HG03354 (cell line): ENCODE results near the gene KIF25.
"Not testable (repeated sequence)": the region's sequence is repeated elsewhere in the genome, so short reads cannot be mapped to it uniquely, and the experiment has no call there.

Experiments used
- ATAC-seq: cut with Tn5 transposase; IDR thresholded peaks from one replicate; pipeline ENCODE4 v1.9.1; 2021; ENCODE audit warnings: mild to moderate bottlenecking; ENCODE audit not compliant: unreplicated experiment, poor library complexity, severe bottlenecking

Gene KIF25

DNA sequence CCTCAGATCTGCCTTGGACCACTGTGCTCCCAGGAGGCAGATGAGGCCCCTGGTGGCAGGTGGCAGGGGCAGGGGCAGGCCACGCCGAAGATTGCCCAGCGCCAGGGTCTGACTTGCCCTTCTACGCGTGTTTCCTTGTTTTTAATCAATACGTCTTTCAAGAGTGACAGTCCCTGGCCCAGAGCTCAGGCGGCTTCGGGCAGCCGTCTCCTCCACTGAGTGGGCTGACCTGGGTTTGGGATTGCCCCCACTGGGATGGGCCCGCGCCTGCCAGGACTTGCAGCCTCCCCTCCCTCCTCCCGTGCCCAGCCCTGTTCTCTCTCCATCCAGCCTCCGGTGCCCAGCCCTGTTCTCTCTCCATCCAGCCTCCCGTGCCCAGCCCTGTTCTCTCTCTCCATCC lies 60.4 kb downstream of the KIF25 start:
- ATAC-seq = no peak

DNA sequence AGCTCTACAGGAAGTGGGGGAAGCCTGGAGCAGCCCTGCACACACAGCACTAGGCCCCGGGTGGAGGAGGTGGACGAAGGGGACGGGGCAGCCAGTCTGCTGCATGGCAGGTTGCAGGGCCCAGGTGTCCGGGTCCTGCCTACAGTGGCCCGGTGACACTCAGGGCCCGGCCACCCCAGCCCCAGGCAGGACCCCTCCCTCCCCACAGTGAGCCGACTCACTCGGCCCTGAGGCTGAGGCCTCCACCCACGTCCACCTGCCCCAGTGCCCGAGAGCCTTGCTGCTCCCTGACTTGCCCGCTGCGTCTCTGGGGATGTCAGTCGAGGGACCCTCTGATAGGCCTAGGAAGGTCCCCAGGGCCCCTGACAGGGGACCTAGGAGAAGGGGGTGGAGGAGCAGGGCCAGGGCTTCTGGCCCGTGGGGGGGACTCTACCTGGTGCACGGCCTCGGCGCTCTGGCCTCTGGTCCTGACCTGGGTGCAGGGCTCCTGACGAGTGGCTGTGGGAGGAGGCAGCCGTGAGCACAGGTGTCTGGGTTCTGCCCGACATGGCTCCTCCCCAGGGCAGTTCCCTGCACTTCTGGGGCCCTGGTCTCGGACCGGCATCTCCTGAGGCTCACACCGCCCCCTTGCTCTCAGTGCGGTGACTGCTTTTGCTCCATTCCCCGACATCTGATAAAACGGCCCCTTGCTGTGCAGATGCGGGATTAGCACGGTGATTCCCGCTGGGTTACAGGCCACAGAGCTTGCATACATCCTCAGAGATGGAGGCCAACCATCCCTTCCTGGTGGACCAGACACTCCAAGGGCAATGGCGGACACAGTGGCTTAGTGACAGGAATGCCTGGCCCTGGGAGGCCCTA lies 61.5 kb downstream of the KIF25 start:
- no peak for ATAC-seq

DNA sequence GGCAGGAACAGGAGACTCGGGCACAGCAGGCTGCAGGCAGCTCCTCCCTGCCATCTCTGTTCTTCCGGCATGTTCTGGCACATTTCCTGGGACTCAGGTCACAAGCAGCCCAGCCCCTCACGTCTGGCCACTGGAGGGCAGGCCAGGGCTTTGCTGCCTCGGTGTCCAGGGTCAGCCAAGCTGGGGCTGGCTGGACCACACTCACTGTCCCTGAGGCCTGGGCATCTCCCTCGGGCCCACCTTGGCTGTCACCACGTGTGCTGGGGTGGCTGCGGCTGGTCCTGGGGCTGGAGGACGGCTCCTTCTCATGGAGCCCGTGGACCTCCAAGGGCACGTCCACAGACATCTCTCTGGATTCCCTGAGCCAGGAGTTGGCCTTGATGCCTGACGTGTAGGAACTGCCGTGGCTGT lies 63.1 kb downstream of the KIF25 start:
- ATAC-seq = no peak

DNA sequence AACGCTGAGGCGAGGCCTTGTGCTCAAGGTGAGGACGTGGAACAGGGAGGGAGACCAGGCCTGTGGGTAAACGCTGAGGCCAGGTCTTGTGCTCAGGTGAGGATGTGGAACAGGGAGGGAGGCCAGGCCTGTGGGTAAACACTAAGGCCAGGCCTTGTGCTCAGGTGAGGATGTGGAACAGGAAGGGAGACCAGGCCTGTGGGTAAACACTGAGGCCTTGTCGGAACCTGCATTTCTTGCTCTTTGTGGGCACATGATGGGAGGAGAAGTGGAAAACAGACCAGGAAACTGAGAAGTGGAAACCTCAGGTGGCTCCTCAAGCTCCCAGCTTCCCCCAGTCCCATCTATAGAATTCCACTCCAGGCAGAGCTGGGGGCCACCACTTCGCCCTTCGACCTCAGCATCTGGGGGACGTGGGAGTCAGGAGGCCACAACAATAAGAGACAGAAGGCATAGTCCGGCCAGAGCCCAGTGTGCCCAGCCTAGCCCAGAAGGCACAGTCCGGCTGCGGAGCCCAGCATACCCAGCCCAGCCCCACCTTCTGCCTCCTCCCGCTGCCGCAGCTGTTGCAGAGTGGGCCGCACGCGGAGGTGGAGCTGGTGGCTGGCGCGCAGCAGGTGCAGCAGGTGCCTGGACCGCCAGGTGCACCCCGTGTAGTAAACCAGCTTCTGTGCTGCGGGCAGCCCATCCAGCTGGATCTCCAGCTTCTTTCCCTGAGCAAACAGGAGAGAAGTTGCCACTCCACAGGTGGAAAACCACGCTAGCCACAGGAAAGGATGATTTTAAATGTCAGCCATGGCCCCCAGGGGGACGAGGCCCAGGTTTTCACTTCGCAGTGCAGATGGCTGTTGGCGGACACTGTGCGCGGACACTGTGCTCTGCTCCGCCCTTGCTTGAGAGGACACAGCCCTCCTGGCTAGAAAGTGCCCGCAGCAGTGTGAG lies 64.1 kb downstream of the KIF25 start:
- ATAC-seq = no peak

DNA sequence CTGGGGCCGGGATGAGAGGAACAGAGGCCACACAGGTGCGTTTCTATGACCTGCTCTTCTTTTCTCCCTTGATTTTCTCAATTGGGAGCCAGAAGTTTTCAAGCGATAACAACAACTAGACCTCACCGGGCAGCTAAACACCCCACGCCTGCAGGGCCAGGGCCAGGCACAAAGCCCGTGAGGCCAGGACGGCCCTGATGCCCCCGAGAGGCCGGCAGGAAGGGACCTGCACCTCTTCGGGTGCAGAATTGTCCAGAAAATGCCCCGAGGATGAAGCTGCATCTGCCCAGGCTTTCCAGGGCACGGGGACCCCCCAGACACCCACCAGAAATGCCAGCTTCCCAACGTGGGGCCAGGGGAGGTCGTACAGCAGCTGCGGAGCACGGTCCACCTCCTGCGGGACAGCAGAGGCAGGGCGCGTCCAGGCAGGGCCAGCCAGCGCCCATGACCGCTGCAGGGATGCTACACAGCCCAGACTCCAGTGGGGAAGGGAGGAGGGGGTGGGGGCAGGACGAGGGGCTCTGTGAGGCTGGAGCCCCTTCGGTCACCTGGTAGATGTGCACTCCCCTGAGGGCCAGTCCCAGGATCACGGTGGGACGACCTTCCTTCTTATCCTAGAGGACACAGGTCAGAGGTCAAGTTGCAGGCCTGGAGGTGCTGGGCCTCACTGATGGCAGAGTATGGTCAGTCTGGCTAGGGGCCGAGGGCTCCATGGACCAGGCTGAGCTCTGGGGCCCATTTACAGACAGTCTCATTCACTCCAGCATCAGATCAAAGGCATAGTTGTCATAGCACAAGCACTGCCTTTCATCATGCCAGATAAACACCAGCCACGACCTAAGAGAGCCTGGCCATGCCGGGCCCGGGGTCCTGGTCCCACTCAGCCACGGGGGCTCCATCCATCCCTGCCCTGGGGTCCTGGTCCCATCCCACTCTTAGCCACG lies 65.1 kb downstream of the KIF25 start:
- no peak for ATAC-seq

DNA sequence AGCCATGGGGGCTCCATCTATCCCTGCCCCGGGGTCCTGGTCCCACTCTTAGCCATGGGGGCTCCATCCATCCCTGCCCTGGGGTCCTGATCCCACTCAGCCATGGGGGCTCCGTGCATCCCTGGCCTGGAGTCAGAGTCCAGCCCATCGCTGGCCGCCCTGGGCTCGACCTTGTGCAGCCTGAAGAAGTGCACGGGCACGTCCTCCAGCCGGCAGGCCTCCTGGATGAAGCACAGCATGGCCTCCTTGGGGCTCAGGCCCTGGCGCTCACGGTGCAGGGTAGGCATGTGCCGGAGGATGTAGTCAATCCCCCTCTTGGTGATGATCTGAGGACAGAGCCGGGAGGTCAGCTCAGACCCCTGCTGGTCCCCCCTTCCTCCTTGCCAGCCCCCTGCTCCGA lies 66.0 kb downstream of the KIF25 start:
- no peak for ATAC-seq

DNA sequence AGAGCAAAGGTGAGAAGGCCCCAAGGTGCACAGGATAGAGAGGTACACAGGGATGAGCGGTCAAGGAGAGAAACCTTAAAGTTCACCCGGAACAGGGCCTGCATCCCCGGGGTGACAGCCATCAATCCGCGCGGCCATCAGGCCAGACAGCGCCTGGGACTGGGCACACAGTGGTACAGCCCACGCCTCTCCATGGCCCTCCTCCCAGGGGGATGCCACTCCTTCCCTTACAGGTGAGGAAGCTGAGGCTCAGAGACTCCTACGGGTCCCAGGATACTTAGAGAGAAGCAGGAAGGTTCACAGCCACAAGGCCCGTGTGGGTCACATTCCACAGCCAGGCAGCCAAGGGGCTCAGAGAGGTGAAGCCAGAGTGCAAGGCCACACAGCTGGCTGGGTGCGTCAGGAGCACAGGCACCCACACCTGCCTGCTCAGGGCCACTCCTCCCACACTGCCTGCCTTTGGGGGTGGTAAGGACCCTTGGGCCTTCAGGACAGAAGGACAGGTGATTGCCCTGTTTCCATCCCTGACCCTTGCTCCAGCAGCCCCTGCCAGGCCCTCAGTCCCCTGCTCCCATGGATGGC lies 66.8 kb downstream of the KIF25 start:
- no peak for ATAC-seq

DNA sequence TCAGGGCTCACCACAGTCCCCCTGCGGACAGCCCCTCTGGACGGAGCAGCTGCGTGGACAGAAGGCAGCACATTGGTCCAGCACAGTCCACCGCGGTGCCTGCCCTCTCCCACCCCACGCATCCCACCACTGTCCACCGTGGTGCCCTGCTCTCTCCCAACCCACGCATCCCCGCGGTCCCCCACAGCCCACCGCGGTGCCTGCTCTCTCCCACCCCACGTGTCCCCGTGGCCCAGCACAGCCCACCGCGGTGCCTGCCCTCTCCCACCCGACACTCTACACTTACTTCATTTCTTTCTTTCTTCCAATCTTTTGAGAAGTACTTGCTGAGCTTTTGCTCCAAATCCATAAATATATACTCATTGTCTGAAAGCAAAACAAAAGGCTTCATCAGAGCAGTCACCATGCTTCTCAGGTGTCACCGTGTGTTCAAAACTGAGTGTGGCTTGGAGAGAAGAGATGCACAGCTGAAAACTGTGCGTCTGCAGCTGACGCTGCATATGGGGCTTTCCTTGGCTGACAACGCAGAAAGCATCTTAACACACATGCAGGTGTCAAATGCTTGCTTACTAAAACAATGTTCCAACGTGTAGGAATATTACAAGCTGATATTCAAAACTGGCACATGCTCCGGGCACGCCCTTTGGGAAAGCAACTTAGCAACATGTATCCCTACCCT lies 69.7 kb downstream of the KIF25 start:
- no peak for ATAC-seq

DNA sequence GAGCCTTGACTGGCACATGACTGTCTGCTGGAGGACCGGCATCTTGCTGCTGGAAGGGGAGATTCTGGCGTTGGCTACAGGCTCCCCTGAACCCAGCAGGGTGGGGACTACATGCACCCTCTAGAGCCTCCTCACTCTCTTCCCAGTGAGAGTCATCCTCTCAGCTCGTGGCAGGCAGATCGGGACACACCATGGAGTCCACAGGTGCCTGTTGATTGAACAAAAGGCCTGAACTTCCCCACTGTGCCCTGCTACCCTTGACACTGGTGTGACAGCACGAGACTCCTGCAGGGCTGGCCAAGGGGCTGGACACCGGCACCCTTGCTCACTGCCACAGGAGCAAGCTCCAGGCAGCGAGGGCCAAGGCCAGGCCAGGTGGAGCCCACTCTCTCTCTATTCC lies 73.3 kb downstream of the KIF25 start:
- ATAC-seq = no peak

DNA sequence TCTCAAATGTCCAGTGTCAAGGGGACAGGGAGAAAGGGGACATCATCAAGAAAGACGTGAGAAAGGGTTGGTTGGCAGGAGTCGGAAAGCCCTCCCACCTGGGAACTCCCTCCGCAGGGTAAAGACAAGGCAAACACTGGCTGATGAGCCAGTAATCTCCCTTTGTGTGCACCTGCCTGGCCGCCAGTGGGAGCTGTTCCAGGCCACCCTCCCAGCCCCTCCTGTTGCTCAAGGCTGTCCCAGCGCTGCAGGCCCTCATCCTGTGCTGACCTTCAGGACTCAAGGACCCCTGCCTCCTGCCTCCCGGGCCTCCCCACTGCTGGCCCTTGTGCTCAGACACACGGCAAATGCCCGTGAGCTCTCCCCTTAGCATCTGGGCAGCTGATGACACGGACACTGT lies 74.1 kb downstream of the KIF25 start:
- ATAC-seq = no peak

DNA sequence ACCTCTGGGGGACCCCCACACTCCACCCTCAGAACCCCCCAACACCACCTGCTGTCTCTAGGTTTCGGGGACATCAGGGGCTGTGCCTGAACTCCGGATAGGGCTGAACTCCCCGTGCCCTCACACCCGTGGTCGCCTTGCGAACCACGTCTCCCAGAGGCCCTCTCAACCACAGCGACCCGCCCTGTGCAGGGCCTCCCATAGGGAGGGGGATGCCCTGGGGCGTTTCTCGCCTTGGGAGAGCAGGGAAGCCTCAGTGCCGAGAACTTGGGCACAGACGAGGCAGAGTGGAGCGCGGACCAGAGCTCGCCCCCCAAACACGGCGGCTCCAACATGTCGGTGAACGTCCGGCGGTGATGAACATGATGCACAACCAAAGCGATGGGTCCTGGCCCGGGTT lies 74.8 kb downstream of the KIF25 start:
- no peak for ATAC-seq

DNA sequence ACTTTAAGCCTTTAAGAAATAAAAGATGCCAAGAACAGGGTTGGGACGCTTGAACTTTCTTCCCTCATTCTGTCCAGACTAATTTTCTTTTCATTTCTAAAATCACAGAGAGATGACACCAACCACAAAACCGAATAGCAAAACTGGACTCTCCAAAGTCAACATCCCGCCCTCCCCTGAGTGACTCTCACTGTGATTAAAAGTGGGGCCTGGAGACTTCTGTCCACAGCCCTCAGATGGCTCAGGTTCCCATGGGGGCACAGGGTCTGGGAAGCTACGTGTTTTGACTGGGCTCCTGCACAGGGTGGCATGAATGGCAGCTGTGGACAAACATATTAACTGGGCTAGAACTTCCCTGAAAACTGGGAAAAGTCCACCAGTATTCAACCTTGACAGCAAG lies 75.3 kb downstream of the KIF25 start:
- no peak for ATAC-seq

DNA sequence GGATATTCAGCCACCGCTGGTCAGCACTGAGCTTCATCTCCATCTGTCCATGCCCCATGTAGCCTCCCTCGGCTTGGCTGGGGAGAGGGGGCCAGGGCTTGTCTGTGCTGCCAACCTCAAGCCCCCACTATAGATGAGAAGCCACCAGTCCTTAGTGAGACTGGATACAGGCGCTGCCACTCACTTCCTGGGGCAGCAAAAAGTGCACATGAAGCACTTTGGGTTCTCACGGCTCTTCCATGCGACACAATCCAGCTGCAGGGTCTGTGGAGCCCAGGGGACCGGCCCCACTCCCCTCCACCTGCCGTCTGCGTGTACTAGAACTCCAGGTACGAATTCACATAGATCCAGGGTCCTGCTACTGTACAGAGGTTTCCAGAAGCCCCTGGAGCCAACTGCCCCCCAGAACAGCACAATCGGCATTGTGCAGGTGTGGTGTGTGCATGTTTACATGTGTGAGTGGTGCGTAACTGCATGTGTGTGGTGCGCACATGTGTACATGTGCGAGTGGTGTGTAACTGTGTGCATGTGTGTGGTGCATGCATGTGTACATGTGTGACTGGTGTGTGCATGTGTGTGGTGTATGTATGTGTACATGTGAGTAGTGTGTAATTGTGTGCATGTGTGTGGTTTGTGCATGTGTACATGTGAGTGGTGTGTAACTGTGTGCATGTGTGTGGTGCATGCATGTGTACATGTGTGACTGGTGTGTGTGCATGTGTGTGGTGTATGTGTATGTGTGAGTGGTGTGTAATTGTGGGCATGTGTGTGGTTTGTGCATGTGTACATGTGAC lies 76.7 kb downstream of the KIF25 start:
- ATAC-seq = no peak

DNA sequence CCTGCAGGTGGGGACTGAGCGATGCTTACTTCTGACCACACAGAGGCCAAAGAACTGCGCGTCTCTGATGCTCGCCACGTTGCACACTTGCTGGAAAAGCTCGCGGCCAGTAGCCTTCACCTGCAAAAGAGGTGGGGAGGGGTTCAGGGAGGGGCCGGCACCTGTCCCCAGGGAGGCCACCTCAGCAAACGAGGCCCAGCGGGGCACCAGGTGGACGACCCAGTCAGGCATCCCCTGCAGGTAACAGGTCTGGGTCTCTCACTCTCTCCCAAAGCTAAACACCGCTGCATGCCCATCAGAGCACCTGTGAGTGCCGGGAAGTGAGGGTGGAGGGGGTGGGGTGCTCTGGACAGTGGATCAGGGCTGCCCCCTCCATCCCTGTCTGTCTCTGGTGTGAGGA lies 77.7 kb downstream of the KIF25 start:
- ATAC-seq = no peak

DNA sequence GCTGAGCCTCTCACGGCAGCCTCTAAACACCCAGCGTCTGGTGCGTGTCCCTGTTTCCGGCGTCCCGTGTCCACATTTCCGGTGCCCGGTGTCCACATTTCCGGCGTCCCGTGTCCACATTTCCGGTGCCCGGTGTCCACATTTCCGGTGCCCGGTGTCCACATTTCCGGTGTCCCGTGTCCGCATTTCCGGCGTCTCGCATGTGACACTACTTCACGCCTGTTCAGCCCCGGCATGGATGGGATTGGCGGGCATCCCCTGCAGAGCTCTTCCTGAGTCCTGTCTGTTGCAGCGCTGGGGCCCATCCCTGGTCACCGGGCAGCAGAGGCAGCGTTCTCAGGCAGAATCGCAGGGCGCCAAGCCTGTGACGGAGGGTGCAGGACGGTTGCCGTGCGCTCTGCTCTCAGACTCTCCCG lies 78.3 kb downstream of the KIF25 start:
- no peak for ATAC-seq

DNA sequence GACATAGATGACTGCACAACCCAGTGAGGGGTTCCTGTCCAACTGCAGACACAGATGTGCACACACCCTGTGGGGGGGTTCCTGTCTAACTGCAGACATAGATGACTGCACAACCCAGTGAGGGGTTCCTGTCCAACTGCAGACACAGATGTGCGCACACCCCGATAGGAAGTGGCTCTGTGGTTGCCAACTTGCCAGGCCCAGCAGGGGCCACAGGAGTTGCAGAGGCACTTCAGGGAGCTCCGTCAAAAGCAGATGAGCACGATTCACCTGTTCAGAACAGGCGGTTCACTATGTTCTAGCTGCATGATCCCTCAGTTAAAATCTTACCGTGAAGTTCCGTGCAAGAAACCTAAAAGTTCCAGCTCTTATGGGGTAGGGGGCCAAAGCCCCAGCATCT lies 79.9 kb downstream of the KIF25 start:
- ATAC-seq = not testable (repeated sequence)

DNA sequence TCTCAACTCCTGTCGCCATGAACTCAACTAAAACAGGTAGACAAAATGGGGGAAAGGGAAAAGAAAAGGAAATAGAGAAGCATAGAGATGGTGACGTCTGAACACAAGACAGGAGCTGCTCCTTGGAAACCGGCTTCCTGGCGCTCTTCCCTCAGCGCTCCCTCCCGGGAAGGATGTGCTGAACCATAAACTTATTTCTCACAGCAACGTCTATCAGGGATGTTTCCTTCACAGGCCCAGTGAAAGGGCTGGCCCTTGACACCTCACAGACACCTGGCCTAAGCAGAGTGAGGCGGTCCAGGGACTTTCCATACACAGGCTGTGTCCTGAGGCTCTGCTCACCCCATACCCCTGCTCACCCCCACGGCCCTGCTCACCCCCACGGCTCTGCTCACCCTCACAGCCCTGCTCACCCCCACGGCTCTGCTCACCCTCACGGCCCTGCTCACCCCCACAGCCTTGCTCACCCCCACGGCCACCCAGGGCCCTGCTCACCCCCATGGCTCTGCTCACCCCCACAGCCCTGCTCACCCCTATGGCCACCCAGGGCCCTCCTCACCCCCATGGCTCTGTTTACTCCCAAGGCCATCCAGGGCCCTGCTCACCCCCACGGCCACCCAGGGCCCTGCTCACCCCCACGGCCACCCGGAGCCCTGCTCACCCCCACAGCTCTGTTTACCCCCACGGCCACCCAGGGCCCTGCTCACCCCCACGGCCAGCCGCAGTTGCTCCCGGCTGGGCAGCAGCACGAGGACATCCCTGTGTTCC lies 80.9 kb downstream of the KIF25 start:
- ATAC-seq = no peak
